Endothelial cell of umbilical vein (primary cell): ENCODE data around the gene DZIP1.

Experiments
- FOS ChIP-seq: IDR thresholded peaks from 2 replicates; pipeline ENCODE4 v1.6.1; 2011; ENCODE audit warnings: mild to moderate bottlenecking, low read length, moderate library complexity, borderline replicate concordance; ENCODE audit not compliant: insufficient read depth
- JUN ChIP-seq: IDR thresholded peaks from 2 replicates; pipeline ENCODE4 v1.6.1; 2011; ENCODE audit warnings: borderline replicate concordance, low read depth; ENCODE audit not compliant: insufficient read length, insufficient read depth
- MYC ChIP-seq: IDR thresholded peaks from one replicate; pipeline ENCODE4 v1.6.1; 2011; ENCODE audit warnings: mild to moderate bottlenecking, low read depth, low read length
- POLR2A ChIP-seq: IDR thresholded peaks from 2 replicates; pipeline ENCODE4 v1.6.1; 2012; ENCODE audit warnings: low read depth, mild to moderate bottlenecking, control low read depth, low read length
- POLR2AphosphoS5 ChIP-seq: IDR thresholded peaks from 2 replicates; pipeline ENCODE4 v1.6.1; 2012; ENCODE audit warnings: low read depth, mild to moderate bottlenecking, control low read depth, low read length, moderate library complexity; ENCODE audit not compliant: insufficient read depth
- TF ChIP-seq, protein P1 (sequence below): IDR thresholded peaks from 2 replicates; pipeline ENCODE4 v1.6.1; 2011; ENCODE audit not compliant: insufficient read depth, insufficient read length
- TF ChIP-seq, protein P2 (sequence below), 2 donors: IDR thresholded peaks; 1 replicate in 1 of 2; 2 replicates in 1 of 2; pipeline ENCODE4 v1.5.1; 2011; ENCODE audit warnings: low read length in 2 of 2, mild to moderate bottlenecking in 2 of 2, moderate library complexity in 2 of 2, control low read depth in 1 of 2, inconsistent platforms in 1 of 2, low read depth in 1 of 2; ENCODE audit not compliant: insufficient read depth in 1 of 2; ENCODE audit errors: extremely low read depth in 1 of 2

DNA sequence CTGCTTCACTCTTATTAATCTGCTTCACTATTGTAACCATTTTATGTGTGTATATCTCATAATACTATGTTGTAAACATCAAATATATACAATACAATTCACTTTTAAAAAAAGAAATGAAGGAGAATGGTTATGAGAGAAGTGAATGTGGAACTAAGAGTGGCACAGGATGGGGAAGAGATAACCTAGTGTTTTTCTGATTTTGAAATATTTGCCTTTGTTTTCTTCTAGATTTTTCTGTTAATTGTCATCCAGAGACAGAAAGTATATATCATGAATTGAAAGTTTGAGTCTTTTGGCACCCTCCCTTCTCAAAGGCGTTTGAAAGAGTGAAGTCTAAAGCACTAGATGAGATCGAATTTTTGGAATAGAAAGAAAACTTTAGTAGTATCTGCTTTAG is 35.2 kb upstream of the DZIP1 start:
- TF ChIP-seq, protein P1, sequence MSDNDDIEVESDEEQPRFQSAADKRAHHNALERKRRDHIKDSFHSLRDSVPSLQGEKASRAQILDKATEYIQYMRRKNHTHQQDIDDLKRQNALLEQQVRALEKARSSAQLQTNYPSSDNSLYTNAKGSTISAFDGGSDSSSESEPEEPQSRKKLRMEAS = no peak
- TF ChIP-seq MYC = no peak
- no peak for TF ChIP-seq POLR2A
- TF ChIP-seq, protein P2, sequence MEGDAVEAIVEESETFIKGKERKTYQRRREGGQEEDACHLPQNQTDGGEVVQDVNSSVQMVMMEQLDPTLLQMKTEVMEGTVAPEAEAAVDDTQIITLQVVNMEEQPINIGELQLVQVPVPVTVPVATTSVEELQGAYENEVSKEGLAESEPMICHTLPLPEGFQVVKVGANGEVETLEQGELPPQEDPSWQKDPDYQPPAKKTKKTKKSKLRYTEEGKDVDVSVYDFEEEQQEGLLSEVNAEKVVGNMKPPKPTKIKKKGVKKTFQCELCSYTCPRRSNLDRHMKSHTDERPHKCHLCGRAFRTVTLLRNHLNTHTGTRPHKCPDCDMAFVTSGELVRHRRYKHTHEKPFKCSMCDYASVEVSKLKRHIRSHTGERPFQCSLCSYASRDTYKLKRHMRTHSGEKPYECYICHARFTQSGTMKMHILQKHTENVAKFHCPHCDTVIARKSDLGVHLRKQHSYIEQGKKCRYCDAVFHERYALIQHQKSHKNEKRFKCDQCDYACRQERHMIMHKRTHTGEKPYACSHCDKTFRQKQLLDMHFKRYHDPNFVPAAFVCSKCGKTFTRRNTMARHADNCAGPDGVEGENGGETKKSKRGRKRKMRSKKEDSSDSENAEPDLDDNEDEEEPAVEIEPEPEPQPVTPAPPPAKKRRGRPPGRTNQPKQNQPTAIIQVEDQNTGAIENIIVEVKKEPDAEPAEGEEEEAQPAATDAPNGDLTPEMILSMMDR (IDR thresholded peaks at IDR 0.05; ENCODE audit: extremely low read depth in 1 of 2, insufficient read depth in 1 of 2, low read depth in 1 of 2, low read length in 2 of 2) = no peak
- no peak for TF ChIP-seq FOS
- no peak for TF ChIP-seq JUN
- TF ChIP-seq POLR2AphosphoS5 = no peak
